Measurements from ENCODE around the gene ALPI. TPM values are rescaled to one million over a fixed set of nuclear protein-coding genes. Genes with fewer than 3 reads are reported as not detected.

ALPI gene
- total RNA-seq, 2 experiments from 2014 or later: not detected

- CTCF ChIA-PET (ENCODE audit: unreplicated experiment): no interaction called here
- no peak overlapping the region for H3K27ac ChIP-seq (ENCODE audit: low read depth, low read length, poor library complexity, severe bottlenecking)
- no peaks in the 10 kb centered on the region for H3K9me2 ChIP-seq (ENCODE audit: insufficient read depth, low read length)
- intact Hi-C loops (cut with micrococcal nuclease; ENCODE audit: unreplicated experiment): no loop called here
- no peaks in the 10 kb centered on the region for H3K4me1 ChIP-seq (ENCODE audit: insufficient read depth, low read length, poor library complexity, severe bottlenecking)
- H3K36me3 ChIP-seq (ENCODE audit: insufficient read depth, low read length): no peaks in the 10 kb centered on the region
- POLR2A ChIA-PET: no interaction called here
- no peaks in the 10 kb centered on the region for H3K79me2 ChIP-seq (ENCODE audit: insufficient read depth, low read depth, low read length)
- H4K20me1 ChIP-seq (ENCODE audit: insufficient read depth, low read length): no peaks in the 10 kb centered on the region
- no peak overlapping the region for H3K4me3 ChIP-seq (ENCODE audit: low read depth, low read length, poor library complexity, severe bottlenecking)
- no peaks in the 10 kb centered on the region for H3K9me3 ChIP-seq (ENCODE audit: low read length)
- DNase-seq (ENCODE audit: low spot score): no peak
- TF ChIP-seq EZH2phosphoT487 (IDR thresholded peaks at IDR 0.05; ENCODE audit: borderline replicate concordance, low read depth, low read length): no peak
- no peak for TF ChIP-seq CTCF (conservative IDR thresholded peaks at IDR 0.05; ENCODE audit: low read length)
- H3K4me2 ChIP-seq (ENCODE audit: low read length): no peak overlapping the region
- no peak overlapping the region for H2AFZ ChIP-seq (ENCODE audit: low read length)
- no TSS peak for BruUV-seq (replicated peaks)
Measured at GRCh38 chr2:232485348-232485756, 29.4 kb downstream of the ALPI start.

GRCh38 chr2:232485757-232486557, 30.0 kb downstream of the ALPI start:
- Histone ChIP-seq H3K9me2 (ENCODE audit: insufficient read depth, low read length) (no peaks in the 10 kb centered on the region), H3K4me3 (ENCODE audit: low read depth, low read length, poor library complexity, severe bottlenecking) (no peak overlapping the region), H3K4me2 (ENCODE audit: low read length) (no peak overlapping the region), H4K20me1 (ENCODE audit: insufficient read depth, low read length) (no peaks in the 10 kb centered on the region), H2AFZ (ENCODE audit: low read length) (no peak overlapping the region), H3K36me3 (ENCODE audit: insufficient read depth, low read length) (no peaks in the 10 kb centered on the region), H3K79me2 (ENCODE audit: insufficient read depth, low read depth, low read length) (no peaks in the 10 kb centered on the region), H3K9me3 (ENCODE audit: low read length) (no peaks in the 10 kb centered on the region), H3K27ac (ENCODE audit: low read depth, low read length, poor library complexity, severe bottlenecking) (no peak overlapping the region), H3K4me1 (ENCODE audit: insufficient read depth, low read length, poor library complexity, severe bottlenecking) (no peaks in the 10 kb centered on the region)
- BruUV-seq (replicated peaks): no TSS peak
- TF ChIP-seq CTCF (conservative IDR thresholded peaks at IDR 0.05; ENCODE audit: low read length): no peak
- TF ChIP-seq EZH2phosphoT487 (IDR thresholded peaks at IDR 0.05; ENCODE audit: borderline replicate concordance, low read depth, low read length): no peak
- CTCF ChIA-PET (ENCODE audit: unreplicated experiment): no interaction called here
- POLR2A ChIA-PET: no interaction called here
- intact Hi-C loops (cut with micrococcal nuclease; ENCODE audit: unreplicated experiment): no loop called here
- DNase-seq (ENCODE audit: low spot score): no peak

All from OCI-LY7 (cell line).